ENCODE results near the gene IL10RA.

- TF ChIP-seq, protein P1, sequence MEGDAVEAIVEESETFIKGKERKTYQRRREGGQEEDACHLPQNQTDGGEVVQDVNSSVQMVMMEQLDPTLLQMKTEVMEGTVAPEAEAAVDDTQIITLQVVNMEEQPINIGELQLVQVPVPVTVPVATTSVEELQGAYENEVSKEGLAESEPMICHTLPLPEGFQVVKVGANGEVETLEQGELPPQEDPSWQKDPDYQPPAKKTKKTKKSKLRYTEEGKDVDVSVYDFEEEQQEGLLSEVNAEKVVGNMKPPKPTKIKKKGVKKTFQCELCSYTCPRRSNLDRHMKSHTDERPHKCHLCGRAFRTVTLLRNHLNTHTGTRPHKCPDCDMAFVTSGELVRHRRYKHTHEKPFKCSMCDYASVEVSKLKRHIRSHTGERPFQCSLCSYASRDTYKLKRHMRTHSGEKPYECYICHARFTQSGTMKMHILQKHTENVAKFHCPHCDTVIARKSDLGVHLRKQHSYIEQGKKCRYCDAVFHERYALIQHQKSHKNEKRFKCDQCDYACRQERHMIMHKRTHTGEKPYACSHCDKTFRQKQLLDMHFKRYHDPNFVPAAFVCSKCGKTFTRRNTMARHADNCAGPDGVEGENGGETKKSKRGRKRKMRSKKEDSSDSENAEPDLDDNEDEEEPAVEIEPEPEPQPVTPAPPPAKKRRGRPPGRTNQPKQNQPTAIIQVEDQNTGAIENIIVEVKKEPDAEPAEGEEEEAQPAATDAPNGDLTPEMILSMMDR (IDR thresholded peaks at IDR 0.05): no peak
- no peak for TF ChIP-seq POLR2AphosphoS5 (IDR thresholded peaks at IDR 0.05)
These were observed 15.9 kb downstream of the IL10RA start for GRCh38 chr11:118002010-118002540.
